ENCODE results near the gene ODC1.

DNA sequence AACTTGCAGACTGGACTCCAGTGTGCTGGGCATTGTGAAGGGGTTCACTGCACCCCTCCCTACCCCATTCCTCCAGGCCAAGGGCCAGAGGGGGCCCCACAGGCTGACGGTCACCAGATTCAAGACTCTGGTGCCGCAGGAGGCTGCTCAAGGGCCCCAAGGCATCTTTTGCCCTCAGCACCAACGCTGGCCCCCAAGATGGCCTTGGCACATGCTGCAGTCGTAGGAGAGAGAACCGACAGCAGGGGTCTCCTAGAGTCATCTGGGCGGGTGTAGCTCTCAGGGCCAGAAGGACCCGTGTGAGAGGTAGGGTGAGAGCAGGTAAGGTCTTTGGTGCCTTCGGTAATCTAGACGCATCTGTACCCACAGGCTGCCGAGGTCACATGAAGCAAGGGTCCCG, 18.7 kb upstream of the ODC1 start:
- TF ChIP-seq HMGA2 (CRISPR knock-in tag; IDR thresholded peaks at IDR 0.05) (no peak), ATF3 (CRISPR knock-in tag; conservative IDR thresholded peaks at IDR 0.05) (no peak), NR2C2 (CRISPR knock-in tag; IDR thresholded peaks at IDR 0.05) (no peak)
- TF ChIP-seq, protein P1, sequence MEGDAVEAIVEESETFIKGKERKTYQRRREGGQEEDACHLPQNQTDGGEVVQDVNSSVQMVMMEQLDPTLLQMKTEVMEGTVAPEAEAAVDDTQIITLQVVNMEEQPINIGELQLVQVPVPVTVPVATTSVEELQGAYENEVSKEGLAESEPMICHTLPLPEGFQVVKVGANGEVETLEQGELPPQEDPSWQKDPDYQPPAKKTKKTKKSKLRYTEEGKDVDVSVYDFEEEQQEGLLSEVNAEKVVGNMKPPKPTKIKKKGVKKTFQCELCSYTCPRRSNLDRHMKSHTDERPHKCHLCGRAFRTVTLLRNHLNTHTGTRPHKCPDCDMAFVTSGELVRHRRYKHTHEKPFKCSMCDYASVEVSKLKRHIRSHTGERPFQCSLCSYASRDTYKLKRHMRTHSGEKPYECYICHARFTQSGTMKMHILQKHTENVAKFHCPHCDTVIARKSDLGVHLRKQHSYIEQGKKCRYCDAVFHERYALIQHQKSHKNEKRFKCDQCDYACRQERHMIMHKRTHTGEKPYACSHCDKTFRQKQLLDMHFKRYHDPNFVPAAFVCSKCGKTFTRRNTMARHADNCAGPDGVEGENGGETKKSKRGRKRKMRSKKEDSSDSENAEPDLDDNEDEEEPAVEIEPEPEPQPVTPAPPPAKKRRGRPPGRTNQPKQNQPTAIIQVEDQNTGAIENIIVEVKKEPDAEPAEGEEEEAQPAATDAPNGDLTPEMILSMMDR (IDR thresholded peaks at IDR 0.05), result no peak
- TF ChIP-seq, protein P2, sequence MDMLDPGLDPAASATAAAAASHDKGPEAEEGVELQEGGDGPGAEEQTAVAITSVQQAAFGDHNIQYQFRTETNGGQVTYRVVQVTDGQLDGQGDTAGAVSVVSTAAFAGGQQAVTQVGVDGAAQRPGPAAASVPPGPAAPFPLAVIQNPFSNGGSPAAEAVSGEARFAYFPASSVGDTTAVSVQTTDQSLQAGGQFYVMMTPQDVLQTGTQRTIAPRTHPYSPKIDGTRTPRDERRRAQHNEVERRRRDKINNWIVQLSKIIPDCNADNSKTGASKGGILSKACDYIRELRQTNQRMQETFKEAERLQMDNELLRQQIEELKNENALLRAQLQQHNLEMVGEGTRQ (CRISPR knock-in tag; IDR thresholded peaks at IDR 0.05), result no peak
- TF ChIP-seq, protein P3, sequence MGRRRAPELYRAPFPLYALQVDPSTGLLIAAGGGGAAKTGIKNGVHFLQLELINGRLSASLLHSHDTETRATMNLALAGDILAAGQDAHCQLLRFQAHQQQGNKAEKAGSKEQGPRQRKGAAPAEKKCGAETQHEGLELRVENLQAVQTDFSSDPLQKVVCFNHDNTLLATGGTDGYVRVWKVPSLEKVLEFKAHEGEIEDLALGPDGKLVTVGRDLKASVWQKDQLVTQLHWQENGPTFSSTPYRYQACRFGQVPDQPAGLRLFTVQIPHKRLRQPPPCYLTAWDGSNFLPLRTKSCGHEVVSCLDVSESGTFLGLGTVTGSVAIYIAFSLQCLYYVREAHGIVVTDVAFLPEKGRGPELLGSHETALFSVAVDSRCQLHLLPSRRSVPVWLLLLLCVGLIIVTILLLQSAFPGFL (CRISPR knock-in tag; IDR thresholded peaks at IDR 0.05; ENCODE audit: borderline replicate concordance), result no peak
